Body of pancreas (tissue), 4 donors: ENCODE measurements around the gene PCNX1.

ENCODE experiments used
- CTCF ChIP-seq, 7 experiments: fragments of 450-650 bp in 4 of 7; fragments of 200-600 bp in 3 of 7; sonication (generic) in 3 of 7; IDR thresholded peaks; one replicate each; pipeline ENCODE4 v1.5.1; 2016 to 2019; ENCODE audit warnings: antibody characterized with exemption in 7 of 7
- POLR2A ChIP-seq, 3 donors: fragments of 450-650 bp; IDR thresholded peaks; one replicate each; pipeline ENCODE4 v1.6.1; 2016; ENCODE audit warnings: antibody characterized with exemption in 3 of 3, mild to moderate bottlenecking in 2 of 3

GRCh38 chr14:71022012-71022869, 115.0 kb downstream of the PCNX1 start:
- TF ChIP-seq POLR2A (IDR thresholded peaks at IDR 0.05): no peak
- no peak for TF ChIP-seq CTCF (IDR thresholded peaks at IDR 0.05)
